C4-2B (cell line): ENCODE data around the gene SUSD1.

ENCODE experiments used
- ZFX ChIP-seq: fragments of 450-650 bp; IDR thresholded peaks from 2 replicates; pipeline ENCODE4 v1.6.1; 2017
- TF ChIP-seq, protein P1 (sequence below): fragments of 450-650 bp; conservative IDR thresholded peaks from 2 replicates; pipeline ENCODE4 v1.5.1; 2017; ENCODE audit warnings: mild to moderate bottlenecking

DNA sequence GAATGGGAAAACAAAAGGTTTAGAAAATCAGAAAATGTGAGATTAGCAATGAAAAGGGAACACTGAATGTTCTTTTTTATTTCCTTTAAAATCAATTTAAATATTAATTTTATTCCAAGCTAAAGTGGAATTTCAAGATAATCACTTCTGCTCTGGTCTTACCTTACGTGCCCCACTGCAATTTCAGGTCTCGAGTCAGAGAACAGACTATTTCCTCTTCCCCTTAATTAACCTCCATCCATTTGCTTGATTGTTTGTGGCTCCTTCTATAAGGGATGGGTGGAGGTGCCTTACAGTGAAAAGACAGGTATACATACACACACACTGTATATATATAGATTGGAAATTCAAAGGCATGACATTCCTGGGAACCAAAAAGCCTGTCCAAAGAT, 137.1 kb downstream of the SUSD1 start:
- TF ChIP-seq, protein P1, sequence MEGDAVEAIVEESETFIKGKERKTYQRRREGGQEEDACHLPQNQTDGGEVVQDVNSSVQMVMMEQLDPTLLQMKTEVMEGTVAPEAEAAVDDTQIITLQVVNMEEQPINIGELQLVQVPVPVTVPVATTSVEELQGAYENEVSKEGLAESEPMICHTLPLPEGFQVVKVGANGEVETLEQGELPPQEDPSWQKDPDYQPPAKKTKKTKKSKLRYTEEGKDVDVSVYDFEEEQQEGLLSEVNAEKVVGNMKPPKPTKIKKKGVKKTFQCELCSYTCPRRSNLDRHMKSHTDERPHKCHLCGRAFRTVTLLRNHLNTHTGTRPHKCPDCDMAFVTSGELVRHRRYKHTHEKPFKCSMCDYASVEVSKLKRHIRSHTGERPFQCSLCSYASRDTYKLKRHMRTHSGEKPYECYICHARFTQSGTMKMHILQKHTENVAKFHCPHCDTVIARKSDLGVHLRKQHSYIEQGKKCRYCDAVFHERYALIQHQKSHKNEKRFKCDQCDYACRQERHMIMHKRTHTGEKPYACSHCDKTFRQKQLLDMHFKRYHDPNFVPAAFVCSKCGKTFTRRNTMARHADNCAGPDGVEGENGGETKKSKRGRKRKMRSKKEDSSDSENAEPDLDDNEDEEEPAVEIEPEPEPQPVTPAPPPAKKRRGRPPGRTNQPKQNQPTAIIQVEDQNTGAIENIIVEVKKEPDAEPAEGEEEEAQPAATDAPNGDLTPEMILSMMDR = no peak
- TF ChIP-seq ZFX = no peak
